ENCODE measurements around the gene OPHN1.
"Not testable (repeated sequence)": the region's sequence is repeated elsewhere in the genome, so short reads cannot be mapped to it uniquely, and the experiment has no call there.

Gene OPHN1

GRCh38 chrX:68355629-68355920 is 77.7 kb downstream of the OPHN1 start:
- no peak for DNase-seq (ENCODE audit: low read depth in 3 of 3)

- no peak for DNase-seq (ENCODE audit: low read depth in 3 of 3)
Measured at GRCh38 chrX:68354879-68355628, 78.2 kb downstream of the OPHN1 start.

- no peak for DNase-seq (ENCODE audit: low read depth in 3 of 3)
Measured at GRCh38 chrX:68345025-68345424, 88.3 kb downstream of the OPHN1 start.

- DNase-seq (ENCODE audit: low read depth in 3 of 3) = no peak
Measured at GRCh38 chrX:68343551-68343950, 89.7 kb downstream of the OPHN1 start.

GRCh38 chrX:68332201-68332731 is 101.0 kb downstream of the OPHN1 start:
- no peak for DNase-seq (ENCODE audit: low read depth in 3 of 3)

DNA sequence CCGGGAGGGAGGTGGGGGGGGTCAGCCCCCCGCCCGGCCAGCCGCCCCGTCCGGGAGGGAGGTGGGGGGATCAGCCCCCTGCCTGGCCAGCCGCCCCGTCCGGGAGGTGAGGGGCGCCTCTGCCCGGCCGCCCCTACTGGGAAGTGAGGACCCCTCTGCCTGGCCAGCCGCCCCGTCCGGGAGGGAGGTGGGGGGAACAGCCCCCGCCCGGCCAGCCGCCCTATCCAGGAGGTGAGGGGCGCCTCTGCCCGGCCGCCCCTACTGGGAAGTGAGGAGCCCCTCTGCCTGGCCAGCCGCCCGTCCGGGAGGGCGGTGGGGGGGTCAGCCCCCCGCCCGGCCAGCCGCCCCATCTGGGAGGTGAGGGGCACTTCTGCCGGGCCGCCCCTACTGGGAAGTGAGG is 106.5 kb downstream of the OPHN1 start:
- DNase-seq (ENCODE audit: low read depth in 3 of 3) = not testable (repeated sequence)

DNA sequence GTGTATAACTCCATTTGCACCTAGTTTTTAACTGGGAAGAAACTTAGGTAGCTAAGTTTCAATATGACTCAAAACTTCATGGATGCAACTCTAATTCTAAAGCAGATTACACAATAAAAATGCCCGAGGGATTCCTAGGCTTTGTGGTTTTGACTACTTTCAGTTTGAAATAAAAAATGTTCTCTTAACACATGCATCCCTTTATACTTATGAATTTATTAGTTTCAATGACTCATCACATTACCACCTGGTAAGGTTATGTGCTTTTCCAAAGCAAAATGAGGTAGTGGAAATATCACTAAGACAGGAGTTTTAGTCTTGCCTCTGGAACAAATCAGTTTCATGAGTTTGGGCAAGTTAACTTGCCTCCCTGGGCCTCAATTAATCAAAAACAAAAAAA is 125.5 kb downstream of the OPHN1 start:
- no peak for DNase-seq (ENCODE audit: low read depth in 3 of 3)

GRCh38 chrX:68304602-68305001 is 128.7 kb downstream of the OPHN1 start:
- no peak for DNase-seq (ENCODE audit: low read depth in 3 of 3)

DNA sequence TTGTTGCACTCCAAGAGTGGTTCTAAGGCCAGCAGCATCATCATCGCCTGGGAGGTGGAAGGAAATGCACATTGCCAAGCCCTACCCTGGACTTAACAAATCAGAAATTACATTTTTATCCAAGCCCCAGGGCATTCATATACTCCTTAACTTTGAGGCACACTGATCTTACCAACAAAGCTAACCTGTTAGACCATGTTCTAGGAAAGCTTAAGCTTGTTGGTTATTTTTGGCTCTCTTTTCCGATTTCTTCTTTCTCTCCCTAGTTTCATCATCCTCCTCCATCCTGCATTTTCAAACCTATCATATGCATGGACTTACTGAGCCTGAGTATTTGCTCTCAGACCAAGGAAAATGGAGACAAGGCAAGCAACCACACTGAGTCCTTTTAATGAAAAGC is 133.4 kb downstream of the OPHN1 start:
- no peak for DNase-seq (ENCODE audit: low read depth in 3 of 3)

DNA sequence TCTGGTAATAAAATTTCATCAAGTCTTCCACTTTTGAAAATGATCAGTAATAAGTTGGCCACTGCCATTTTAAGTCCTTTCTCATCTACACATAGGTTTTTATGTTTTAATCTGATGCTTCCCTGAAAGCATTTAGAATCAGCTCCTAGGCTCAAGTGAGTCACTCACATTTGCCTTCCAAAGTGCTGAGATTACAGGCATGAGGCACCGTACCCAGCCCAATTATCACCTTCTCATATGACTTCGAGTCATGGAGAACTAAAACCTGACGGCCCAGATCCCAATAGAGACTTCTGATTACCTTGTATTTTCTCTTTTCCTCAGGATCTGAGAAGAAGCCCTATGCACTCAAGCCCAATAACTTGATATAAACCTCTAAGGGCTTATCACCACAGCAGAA is 140.8 kb downstream of the OPHN1 start:
- no peak for DNase-seq (ENCODE audit: low read depth in 3 of 3)

DNA sequence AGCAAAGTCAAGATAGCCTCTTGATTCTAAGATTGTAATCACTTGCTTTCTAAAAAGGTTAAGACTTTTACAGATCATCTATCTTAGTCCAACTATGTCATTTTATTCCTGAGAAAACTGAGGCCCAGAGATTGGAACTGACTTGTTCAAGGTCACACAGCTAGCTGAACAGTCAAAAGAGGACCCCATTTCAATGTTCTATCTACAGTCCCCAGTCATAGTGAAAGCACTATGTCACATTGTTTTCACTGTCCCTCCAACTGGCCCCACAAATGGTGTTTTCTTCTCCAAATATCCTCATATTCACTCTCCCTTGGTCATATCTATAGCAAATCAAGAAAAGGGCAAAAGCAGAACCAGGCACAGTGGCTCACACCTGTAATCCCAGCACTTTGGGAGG is 145.2 kb downstream of the OPHN1 start:
- DNase-seq (ENCODE audit: low read depth in 3 of 3) = no peak

GRCh38 chrX:68287419-68287818 is 145.9 kb downstream of the OPHN1 start:
- DNase-seq (ENCODE audit: low read depth in 3 of 3) = no peak

DNA sequence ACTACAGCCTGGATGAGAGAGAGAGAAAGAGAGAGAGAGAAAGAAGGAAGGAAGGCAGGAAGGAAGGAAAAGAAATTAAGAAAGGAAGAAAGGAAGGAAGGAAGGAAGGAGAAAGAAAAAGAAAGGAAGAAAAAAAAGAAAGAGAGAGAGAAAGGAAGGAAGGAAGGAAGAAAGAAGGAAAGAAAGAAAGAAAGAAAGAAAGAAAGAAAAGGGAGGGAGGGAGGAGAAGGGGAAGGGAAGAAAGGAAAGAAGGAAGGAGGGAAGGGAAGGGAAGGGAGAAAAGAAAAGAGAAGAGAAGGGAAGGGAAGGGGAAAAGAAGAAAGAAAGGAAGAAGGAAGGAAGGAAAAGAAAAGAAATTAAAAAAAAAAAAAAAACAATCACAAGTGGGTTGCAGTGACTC is 146.3 kb downstream of the OPHN1 start:
- DNase-seq (ENCODE audit: low read depth in 3 of 3) = no peak

DNA sequence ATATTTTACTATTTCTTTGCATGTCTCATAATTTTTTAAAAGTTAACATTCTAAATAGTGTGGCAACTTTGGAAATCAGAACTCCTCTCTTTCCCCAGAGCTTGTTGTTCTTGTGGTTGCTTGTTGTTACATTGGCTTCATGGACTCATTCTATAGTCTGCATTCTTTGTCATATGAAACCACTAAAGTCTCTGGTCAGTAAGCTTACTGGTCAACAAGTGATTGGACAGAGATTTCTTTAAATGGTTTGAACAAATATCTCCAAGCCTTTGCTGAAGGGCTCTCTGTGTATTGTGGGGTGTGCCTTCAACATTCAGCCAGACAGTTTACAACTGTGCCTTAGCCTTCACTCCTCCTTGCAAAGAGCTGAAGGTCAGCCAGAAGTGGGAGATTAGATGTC is 147.2 kb downstream of the OPHN1 start:
- DNase-seq (ENCODE audit: low read depth in 3 of 3) = no peak

DNA sequence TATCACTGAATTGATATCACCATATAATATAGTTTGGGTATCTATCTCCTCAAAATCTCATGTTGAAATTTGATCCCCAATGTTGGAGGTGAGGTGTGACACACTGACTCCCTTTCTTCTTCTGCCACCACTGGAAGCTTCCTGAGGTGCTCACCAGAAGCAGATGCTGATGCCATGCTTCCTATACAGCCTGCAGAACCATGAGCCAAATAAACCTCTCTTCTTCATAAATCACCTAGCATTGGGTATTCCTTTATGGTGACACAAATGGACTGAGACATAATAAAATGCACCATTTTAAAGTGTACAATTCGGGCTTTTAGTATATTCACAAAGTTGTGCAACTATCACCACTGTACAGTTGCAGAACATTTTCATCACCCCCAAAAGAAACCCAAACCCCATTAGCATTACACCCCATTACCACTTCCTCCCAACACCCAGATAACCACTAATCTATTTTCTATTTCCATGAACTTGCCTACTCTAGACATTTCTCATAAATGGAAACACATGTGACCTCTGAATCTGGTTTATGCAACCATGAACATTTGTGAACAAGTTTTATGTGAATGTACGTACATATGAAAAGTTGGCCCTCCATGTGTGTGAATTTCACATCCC is 148.9 kb downstream of the OPHN1 start:
- no peak for DNase-seq (ENCODE audit: low read depth in 3 of 3)

DNA sequence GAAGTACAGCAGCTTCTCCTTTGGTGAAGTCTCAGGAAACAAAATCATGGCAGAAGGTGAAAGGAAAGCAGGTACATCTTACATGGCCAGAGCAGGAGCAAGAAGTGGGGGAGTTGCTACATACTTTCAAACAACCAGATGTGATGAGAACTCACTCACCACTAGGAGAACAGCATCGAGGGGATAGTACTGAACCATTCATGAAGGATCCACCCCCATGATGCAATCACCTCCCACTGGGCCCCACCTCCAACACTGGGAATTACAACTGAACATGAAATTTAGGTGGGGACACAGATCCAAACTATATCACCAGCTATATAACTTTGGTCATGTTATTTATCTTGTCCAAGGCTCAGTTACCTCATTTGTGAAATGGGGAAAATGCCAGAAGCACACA is 159.4 kb downstream of the OPHN1 start:
- no peak for DNase-seq (ENCODE audit: low read depth in 3 of 3)

DNA sequence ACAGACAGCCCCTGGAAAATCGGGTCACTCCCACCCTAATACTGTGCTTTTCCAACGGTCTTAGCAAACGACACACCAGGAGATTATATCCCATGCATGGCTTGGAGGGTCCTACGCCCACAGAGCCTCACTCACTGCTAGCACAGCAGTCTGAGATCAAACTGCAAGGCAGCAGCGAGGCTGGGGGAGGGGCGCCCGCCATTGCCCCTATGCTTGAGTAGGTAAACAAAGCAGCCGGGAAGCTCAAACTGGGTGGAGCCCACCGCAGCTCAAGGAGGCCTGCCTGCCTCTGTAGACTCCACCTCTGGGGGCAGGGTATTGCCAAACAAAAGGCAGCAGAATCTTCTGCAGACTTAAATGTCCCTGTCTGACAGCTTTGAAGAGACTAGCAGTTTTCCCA is 168.5 kb downstream of the OPHN1 start:
- not testable (repeated sequence) for DNase-seq (ENCODE audit: low read depth in 3 of 3)

DNA sequence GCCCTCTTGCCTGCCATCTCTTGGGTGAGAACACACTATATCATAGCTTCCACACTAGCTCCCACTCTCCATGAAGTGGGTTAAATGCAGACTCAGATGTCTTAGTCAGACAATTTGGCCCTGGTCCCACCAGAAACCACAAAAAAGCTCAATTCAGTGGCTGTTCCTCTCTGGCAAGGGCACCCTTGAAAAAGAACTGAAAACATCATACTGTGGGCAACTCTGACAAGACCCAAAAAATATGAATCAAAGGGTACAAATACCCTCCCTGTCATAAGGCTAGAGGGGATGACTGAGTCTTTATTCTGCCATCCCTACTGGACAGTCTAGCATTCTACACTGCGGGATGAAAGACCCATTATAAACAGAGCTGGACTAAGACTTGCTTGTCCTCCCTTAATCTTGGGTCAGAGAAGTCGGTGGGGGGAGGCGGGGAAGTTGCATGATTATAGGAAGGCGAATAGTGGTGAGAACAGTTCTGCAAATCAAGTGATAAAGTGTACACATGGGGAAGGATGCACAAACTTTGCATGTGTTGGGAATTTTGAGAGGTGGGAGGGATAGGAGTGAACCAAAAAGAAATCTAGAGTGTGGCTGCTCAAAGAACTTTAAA is 172.1 kb downstream of the OPHN1 start:
- no peak for DNase-seq (ENCODE audit: low read depth in 3 of 3)

DNA sequence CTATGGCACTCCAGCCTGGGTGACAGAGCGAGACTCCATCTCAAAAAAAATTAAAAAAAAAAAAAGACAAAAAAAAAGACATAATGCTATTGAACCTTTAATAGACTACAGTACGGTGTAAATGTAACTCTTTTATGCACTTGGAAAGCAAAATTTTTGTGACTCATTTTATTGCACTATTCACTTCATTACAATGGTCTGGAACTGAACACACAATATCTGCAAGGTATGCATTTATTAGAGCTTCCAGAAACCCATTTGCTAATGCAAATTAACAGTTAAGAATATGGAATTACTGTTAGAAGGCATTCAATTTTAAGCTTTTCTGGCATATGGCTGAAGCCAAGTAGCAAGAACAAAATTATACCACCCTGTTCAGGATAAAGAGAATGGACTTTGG is 176.3 kb downstream of the OPHN1 start:
- DNase-seq (ENCODE audit: low read depth in 3 of 3) = no peak

DNA sequence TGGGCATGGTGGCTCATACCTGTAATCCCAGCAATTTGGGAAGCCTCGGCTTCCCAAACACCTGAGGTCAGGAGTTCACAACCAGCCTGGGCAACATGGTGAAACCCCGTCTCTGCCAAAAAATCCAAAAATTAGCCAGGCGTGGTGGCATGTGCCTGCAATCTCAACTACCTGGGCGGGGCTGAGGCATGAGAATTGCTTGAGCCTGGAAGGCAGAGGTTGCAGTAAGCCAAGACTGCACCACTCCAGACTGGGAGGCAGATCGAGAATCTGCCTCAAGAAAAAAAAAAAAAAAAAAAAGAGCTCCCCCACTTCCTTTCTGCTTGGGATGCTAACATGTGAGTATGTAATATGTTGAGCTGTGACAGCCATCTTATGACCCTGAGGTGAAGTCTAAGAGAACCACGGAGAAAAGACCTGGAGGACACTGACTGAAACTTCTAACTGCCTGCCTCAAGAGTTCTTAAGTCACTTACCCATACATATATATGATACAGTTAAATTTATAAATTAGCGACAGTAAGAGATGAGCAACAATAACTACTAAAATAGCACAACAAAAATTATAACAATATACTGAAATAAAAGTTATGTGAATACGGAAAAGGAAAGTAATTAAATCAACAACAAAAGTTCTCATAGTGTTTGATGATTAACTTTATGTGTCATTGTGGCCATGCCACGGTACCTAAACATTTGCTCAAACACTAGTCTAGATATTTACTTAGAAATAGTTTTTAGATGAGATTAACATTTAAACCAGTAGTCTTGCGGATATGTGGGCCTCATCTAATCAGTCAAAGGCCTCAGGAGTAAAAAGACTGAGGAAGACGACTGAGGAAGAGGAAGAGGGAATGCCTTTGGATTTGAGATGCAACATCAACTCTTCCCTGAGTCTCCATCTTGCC is 178.3 kb downstream of the OPHN1 start:
- DNase-seq (ENCODE audit: low read depth in 3 of 3) = no peak

DNA sequence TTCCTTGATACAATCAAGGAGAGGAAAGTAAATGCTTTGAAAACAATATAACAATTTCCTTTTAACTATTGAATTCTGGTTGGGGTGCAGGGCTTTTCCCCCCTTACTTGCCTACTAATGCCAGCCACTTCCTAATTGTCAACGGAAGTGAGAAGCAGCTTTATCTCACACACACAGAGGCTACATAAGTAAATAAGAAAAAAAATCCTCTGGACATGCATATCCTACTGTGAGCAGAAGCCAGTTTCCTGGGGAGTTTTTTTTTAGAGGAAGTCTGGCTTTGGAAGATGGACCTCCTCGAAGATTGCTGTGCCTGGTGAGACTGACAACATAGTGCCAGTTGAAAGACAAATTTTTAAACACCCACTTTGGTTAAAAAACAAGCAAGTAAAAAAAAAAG is 180.6 kb downstream of the OPHN1 start:
- no peak for DNase-seq (ENCODE audit: low read depth in 3 of 3)

- DNase-seq (ENCODE audit: low read depth in 3 of 3) = no peak
Measured at GRCh38 chrX:68249903-68250302, 183.4 kb downstream of the OPHN1 start.

All from stimulated activated CD4-positive, alpha-beta T cell treated with anti-CD3 and anti-CD28 coated beads, TNF-alpha, amount 100 ng/mL, for 4 hours (primary cell).